CD4-positive, alpha-beta T cell treated with Interleukin-15 for 4 hours (primary cell): ENCODE data around the gene QRICH2.
"Not testable (repeated sequence)": the region's sequence is repeated elsewhere in the genome, so short reads cannot be mapped to it uniquely, and the experiment has no call there.

Experiments
- DNase-seq: peaks from one replicate; pipeline ENCODE4 v3.0.0-alpha.2; 2020; ENCODE audit warnings: low spot score

QRICH2 gene

GRCh38 chr17:76307966-76308338 is at the start of gene QRICH2:
Gene QRICH2, minus strand, starts transcription at chr17:76308276. Its CDS starts 278 bp downstream, at chr17:76307998.
- DNase-seq: no peak

- DNase-seq: no peak
These were observed 49.6 kb upstream of the QRICH2 start for GRCh38 chr17:76357597-76358158.

GRCh38 chr17:76356803-76357456 is 48.9 kb upstream of the QRICH2 start:
- no peak for DNase-seq

GRCh38 chr17:76354747-76355310 is 46.8 kb upstream of the QRICH2 start:
- no peak for DNase-seq

GRCh38 chr17:76354317-76354729 is 46.2 kb upstream of the QRICH2 start:
- DNase-seq: no peak

GRCh38 chr17:76353599-76354316 is 45.7 kb upstream of the QRICH2 start, which contains the start of gene PRPSAP1:
Gene PRPSAP1, minus strand, starts transcription at chr17:76353916. Its CDS starts 213 bp downstream, at chr17:76353703.
- DNase-seq: peak; percentile 83

- DNase-seq: no peak
These were observed 45.0 kb upstream of the QRICH2 start for GRCh38 chr17:76353004-76353598.

GRCh38 chr17:76351526-76352071 is 43.5 kb upstream of the QRICH2 start:
- DNase-seq: no peak

GRCh38 chr17:76350463-76350862 is 42.4 kb upstream of the QRICH2 start:
- no peak for DNase-seq

- DNase-seq: not testable (repeated sequence)
These were observed 38.9 kb upstream of the QRICH2 start for GRCh38 chr17:76346936-76347335.

- no peak for DNase-seq
These were observed 37.4 kb upstream of the QRICH2 start for GRCh38 chr17:76345377-76345974.

GRCh38 chr17:76343106-76343505 is 35.0 kb upstream of the QRICH2 start:
- DNase-seq: no peak

- DNase-seq: no peak
These were observed 33.2 kb upstream of the QRICH2 start for GRCh38 chr17:76341301-76341700.

- no peak for DNase-seq
These were observed 29.3 kb upstream of the QRICH2 start for GRCh38 chr17:76337413-76337777.

- no peak for DNase-seq
These were observed 28.8 kb upstream of the QRICH2 start for GRCh38 chr17:76336756-76337412.

GRCh38 chr17:76335716-76336381 is 27.8 kb upstream of the QRICH2 start:
- no peak for DNase-seq

- no peak for DNase-seq
These were observed 25.8 kb upstream of the QRICH2 start for GRCh38 chr17:76333673-76334505.

GRCh38 chr17:76331083-76331482 is 23.0 kb upstream of the QRICH2 start:
- no peak for DNase-seq

GRCh38 chr17:76329664-76330063 is 21.6 kb upstream of the QRICH2 start:
- no peak for DNase-seq

GRCh38 chr17:76327696-76328095 is 19.6 kb upstream of the QRICH2 start:
- no peak for DNase-seq
